Astrocyte of the hippocampus (primary cell): ENCODE measurements around the gene DGKQ.
"Not testable (repeated sequence)": the region's sequence is repeated elsewhere in the genome, so short reads cannot be mapped to it uniquely, and the experiment has no call there.

Experiments
- DNase-seq: peaks from one replicate; pipeline ENCODE4 v3.0.0; 2011; ENCODE audit warnings: low read depth, low spot score

The DGKQ gene

GRCh38 chr4:925171-925570 is 48.2 kb downstream of the DGKQ start:
- DNase-seq, result no peak

- DNase-seq, result peak; percentile 53
Measured at GRCh38 chr4:924107-925096, 49.0 kb downstream of the DGKQ start.

- DNase-seq, result no peak
Measured at GRCh38 chr4:921830-922331, 51.5 kb downstream of the DGKQ start.

DNA sequence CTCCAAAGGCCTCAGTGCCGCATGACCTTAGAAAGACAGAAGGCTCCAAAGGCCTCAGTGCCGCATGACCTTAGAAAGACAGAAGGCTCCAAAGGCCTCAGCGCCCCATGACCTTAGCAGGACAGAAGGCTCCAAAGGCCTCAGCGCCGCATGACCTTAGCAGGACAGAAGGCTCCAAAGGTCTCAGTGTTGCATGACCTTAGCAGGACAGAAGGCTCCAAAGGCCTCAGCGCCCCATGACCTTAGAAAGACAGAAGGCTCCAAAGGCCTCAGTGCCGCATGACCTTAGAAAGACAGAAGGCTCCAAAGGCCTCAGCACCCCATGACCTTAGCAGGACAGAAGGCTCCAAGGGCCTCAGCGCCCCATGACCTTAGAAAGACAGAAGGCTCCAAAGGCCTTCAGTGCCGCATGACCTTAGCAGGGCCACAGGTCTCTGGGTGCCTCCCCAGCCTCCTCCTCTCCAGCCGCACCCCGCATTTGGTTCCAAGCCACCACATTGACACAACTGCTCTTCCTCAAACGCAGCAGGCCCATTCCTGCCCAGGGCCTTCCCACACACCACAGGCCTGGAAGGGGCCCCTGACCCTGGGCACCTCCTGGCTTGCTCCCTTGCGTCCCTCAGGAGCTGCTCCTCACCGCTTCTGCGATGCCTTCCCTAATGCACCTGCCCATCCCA is 54.2 kb downstream of the DGKQ start:
- not testable (repeated sequence) for DNase-seq

- not testable (repeated sequence) for DNase-seq
Measured at GRCh38 chr4:918591-918990, 54.8 kb downstream of the DGKQ start.

- no peak for DNase-seq
Measured at GRCh38 chr4:917992-918391, 55.4 kb downstream of the DGKQ start.

DNA sequence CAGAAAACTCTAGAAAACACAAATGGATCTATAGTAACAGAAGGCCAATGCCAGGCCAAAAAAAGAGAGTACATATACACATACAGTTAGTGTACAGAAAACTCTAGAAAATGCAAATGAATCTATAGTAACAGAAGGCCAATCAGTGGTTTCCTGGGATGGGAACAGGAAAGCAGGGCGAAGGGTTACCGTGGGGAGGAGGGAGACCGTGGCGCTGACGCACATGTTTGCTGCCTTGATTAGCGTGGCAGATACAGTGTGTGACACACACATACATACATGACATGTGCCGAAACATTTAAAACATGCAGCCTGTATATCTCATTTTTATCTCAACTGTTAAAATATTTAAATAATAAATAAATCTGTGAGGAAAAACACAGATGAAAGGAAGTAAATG is 55.9 kb downstream of the DGKQ start:
- no peak for DNase-seq

GRCh38 chr4:915595-915994 is 57.8 kb downstream of the DGKQ start:
- no peak for DNase-seq

DNA sequence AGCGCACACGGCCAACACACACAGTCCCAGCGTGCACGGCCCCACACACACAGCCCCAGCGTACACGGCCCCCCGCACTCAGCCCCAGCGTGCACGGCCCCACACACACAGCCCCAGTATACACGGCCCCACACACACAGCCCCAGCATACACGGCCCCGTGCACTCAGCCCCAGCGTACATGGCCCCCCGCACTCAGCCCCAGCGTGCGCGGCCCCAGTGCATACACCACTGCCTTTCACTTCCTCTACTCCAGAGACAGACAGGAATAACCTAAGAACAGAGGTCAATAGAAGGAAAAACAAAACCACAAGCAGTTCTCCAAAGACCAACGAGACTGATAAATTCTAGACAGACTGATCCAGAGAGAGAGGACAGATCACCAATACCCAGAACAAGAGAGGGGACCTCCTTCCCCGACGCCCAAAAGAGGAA is 58.3 kb downstream of the DGKQ start:
- DNase-seq, result no peak

DNA sequence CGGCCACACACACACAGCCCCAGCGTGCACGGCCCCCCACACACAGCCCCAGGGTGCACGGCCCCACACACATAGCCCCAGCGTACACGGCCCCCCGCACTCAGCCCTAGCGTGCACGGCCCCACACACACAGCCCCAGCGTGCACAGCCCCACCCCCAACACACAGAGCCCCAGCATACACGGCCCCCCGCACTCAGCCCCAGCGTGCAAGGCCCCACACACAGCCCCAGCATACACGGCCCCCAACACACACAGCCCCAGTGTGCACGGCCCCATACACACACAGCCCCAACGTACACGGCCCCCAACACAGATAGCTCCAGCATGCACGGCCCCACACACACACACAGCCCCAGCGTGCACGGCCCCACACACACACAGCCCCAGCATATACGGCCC is 58.8 kb downstream of the DGKQ start:
- no peak for DNase-seq

DNA sequence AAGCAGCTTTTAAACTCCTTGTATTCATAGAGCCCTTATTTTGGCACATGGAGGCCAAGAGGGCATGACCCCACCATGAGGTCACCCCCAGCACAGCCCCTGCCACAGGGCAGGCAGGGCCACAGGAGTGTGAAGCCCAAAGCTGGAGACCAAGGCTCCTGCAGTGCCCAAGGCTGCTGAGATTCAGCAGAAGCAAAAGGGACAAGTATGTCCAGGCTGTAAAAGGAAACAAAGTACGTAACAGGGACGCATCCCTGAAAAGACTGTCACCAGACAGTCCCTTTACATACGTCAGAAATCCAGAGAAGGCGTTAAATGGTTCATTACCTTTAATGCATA is 60.1 kb downstream of the DGKQ start:
- no peak for DNase-seq

- DNase-seq, result no peak
Measured at GRCh38 chr4:912548-913279, 60.7 kb downstream of the DGKQ start.

DNA sequence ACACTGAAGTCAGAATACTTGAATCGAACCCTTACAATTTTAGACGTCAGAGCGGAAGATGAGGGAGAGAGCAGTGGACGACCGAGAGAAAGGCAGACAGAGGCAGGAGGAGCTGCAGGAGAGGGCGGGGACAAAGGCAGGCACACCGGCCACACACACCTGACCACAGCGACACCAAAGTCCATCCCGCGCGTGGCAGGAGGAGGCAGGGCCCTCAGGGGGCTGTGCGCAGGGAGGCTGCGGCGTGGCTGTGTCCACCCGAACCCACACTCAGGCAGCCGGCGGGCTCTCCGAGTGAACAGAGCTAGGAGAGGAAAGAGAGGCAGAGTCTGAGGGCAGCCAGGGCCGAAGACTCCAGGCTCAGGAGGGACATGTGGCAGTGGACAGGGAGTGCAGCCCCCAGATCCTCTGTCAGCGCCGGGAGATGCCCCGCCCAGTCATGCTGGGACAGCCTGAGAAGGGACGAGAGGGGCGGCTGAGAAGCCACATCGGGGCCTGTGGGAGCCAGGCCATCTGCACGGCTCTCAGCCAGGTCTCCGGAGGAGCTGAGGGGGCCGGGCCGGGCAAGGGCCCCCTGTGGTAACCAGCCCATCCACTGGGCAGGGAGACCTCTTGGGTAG is 61.4 kb downstream of the DGKQ start:
- no peak for DNase-seq

DNA sequence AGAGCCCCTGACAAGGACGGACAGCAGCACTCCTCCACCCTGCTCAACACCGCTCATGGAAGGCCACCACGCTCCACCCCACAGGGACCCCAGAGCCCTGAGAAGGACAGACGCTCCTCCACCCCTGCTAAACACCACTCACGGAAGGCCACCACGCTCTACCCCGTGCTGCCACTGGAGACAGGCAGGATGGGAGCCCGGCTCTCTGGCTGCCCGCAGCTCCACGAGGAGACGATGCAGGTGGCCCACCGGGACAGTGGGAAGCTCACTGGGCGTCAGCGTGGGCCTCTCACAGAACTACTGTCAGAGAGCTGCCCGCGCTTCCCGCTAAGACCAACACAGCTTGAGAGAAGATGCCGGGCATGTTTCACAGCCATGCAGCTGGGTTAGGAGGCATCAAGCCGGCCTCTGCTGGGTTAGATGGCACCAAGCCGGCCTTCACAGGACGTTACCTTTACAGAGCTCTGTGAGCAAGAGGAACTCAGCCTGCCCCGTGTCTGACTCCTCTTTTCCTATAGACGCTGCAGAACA is 62.1 kb downstream of the DGKQ start:
- DNase-seq, result no peak

GRCh38 chr4:910366-911091 is 62.8 kb downstream of the DGKQ start:
- no peak for DNase-seq

DNA sequence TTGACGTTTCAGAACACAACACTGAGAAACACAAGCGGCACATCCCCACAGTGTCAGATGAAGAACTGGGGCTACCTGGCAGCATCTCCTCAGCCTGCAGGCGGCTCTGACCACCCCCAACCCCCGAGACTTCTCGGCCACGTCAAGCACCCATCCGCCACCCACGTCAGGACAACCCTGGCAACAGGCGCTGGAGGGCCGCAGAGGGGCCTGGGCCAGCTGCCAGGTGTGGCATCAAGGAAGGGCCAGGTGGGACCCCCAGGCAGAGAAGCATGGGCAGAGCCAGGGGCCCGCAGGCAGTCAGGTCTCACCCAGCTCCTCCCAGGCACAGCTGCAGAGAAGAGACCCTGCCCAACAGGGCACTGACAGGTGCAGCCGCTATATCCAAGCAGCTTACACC is 63.5 kb downstream of the DGKQ start:
- no peak for DNase-seq

DNA sequence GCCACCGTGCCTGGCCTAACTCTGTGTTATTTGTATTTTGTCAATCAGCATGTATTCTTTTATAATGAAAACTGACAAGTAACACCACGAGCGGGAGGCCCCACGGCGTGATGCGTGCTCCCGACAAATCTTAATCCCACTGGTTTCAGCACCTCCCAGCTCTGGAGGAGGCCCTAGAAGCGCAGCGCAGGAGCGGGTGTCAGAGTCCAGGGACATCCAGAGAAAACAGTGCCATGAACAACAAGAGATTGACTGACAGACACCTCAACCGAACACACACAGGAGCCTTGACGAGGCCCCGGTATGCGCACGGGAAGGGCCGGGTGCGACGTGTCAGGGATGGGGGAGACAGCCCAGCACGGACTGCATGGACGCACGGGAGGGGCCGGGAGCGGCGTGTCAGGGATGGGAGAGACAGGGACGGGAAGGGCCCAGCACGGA is 64.2 kb downstream of the DGKQ start:
- DNase-seq, result no peak
